B cell (primary cell): ENCODE data around the gene HIP1.

Source experiments
- EZH2 ChIP-seq: IDR thresholded peaks from 2 replicates; pipeline ENCODE4 v1.6.1; 2012; ENCODE audit warnings: borderline replicate concordance, low read depth, mild to moderate bottlenecking, moderate library complexity, low read length; ENCODE audit not compliant: insufficient read depth, poor library complexity, severe bottlenecking
- TF ChIP-seq, protein P1 (sequence below): fragments of 200-600 bp; IDR thresholded peaks from one replicate; pipeline ENCODE4 v1.8.0; 2022; ENCODE audit warnings: antibody characterized with exemption, mild to moderate bottlenecking

DNA sequence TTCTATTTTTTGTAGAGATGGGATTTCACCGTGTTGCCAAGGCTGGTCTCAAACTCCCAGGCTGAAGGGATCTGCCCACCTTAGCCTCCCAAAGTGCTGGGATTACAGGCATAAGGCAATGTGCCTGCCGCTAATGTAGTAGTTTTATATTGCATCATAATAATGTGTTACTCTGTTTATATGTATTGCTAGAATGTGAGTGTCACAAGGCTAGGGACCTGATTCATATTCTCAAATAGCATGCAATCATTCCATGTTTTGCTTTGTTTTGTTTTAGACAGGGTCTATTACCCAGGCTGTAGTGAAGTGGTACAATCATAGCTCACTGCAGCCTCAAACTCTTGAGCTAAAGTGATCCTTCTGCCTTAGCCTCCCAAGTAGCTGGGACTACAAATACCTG lies 19.8 kb upstream of the HIP1 start:
- TF ChIP-seq, protein P1, sequence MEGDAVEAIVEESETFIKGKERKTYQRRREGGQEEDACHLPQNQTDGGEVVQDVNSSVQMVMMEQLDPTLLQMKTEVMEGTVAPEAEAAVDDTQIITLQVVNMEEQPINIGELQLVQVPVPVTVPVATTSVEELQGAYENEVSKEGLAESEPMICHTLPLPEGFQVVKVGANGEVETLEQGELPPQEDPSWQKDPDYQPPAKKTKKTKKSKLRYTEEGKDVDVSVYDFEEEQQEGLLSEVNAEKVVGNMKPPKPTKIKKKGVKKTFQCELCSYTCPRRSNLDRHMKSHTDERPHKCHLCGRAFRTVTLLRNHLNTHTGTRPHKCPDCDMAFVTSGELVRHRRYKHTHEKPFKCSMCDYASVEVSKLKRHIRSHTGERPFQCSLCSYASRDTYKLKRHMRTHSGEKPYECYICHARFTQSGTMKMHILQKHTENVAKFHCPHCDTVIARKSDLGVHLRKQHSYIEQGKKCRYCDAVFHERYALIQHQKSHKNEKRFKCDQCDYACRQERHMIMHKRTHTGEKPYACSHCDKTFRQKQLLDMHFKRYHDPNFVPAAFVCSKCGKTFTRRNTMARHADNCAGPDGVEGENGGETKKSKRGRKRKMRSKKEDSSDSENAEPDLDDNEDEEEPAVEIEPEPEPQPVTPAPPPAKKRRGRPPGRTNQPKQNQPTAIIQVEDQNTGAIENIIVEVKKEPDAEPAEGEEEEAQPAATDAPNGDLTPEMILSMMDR: no peak
- no peak for TF ChIP-seq EZH2
